ENCODE results near the gene VLDLR.

The VLDLR gene

DNA sequence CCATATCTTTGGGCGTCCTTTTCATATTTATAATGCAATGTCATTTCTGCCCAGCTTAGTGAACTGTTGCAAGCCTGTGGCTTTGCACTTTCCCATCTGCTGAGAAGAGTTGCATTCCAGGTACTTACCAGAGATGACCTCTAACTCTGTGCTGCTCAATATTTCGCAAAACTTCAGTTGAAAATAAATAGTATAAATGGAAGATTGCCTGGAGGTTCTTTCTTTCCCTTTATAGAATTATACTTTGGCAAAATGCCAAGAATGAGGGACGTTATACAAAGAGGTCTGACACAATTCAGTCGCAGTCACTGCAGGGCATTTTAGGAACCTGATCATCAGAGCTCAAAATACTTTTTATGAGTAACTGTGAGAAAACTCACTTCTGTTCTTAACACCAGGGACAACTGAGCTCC, 18.9 kb upstream of the VLDLR start:
- no peaks in the 10 kb centered on the region for H3K27me3 ChIP-seq (replicated peaks)
- no peak for DNase-seq
- no peaks in the 10 kb centered on the region for H3K36me3 ChIP-seq (replicated peaks)
- in situ Hi-C loops (cut with HindIII; ENCODE audit: low pct_ligation_motif_present, low sequenced_read_pairs), result no loop called here
- no peak overlapping the region for H3K4me3 ChIP-seq (ENCODE audit: low read depth, low read length)
- H3K27ac ChIP-seq, result no peak overlapping the region
- no peak for TF ChIP-seq CTCF (IDR thresholded peaks at IDR 0.05; ENCODE audit: low read depth, low read length, missing control alignments)

DNA sequence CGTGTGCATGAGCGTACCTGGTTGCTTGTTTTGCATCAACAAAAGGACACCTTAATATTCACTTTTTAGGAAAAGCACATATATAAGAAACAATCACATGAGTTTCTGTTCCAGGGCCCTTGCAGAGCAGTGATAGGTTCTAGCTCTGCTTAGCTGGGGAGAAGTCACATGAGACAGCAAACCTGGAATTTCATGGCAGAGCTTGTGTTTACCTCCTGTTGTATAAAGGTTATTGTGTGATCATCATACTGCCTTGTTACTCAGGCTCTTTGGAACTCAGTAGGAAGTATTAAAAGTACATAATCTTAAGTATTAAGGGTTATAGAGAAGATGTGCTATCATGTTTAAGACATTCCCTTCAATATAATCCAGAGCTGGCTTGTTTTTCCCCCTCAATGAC, 18.0 kb upstream of the VLDLR start:
- no peak for TF ChIP-seq CTCF (IDR thresholded peaks at IDR 0.05; ENCODE audit: low read depth, low read length, missing control alignments)
- no peaks in the 10 kb centered on the region for H3K27me3 ChIP-seq (replicated peaks)
- no peak overlapping the region for H3K27ac ChIP-seq
- in situ Hi-C loops (cut with HindIII; ENCODE audit: low pct_ligation_motif_present, low sequenced_read_pairs), result no loop called here
- no peak for DNase-seq
- no peak overlapping the region for H3K4me3 ChIP-seq (ENCODE audit: low read depth, low read length)
- H3K36me3 ChIP-seq (replicated peaks), result no peaks in the 10 kb centered on the region

GRCh38 chr9:2605246-2605645, 16.3 kb upstream of the VLDLR start:
- DNase-seq, result no peak
- H3K36me3 ChIP-seq (replicated peaks), result no peaks in the 10 kb centered on the region
- no peak for TF ChIP-seq CTCF (IDR thresholded peaks at IDR 0.05; ENCODE audit: low read depth, low read length, missing control alignments)
- no peak overlapping the region for H3K27ac ChIP-seq
- H3K4me3 ChIP-seq (ENCODE audit: low read depth, low read length), result no peak overlapping the region
- in situ Hi-C loops (cut with HindIII; ENCODE audit: low pct_ligation_motif_present, low sequenced_read_pairs), result no loop called here
- no peaks in the 10 kb centered on the region for H3K27me3 ChIP-seq (replicated peaks)

DNA sequence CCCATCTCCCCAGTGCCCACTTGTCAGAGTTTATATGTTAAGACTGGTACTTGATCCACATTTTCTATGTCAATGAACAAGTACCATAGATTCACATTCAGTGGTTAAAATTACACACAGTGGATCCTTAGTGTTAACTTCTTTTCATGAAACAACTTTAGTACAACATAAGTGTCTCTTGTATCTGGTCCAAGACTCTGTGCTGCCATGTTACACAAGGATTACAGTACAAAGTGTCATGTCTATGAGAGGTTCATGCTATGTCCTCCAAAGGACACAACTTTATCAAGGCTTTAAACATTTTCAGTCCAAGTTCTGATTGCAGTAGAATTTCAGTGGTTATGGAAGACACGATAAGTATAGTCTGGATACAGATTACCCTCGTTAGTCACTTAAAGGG, 13.3 kb upstream of the VLDLR start:
- TF ChIP-seq CTCF (IDR thresholded peaks at IDR 0.05; ENCODE audit: low read depth, low read length, missing control alignments), result no peak
- Histone ChIP-seq H3K36me3 (replicated peaks) (no peaks in the 10 kb centered on the region), H3K27ac (no peak overlapping the region), H3K27me3 (replicated peaks) (no peaks in the 10 kb centered on the region), H3K4me3 (ENCODE audit: low read depth, low read length) (no peak overlapping the region)
- no peak for DNase-seq
- in situ Hi-C loops (cut with HindIII; ENCODE audit: low pct_ligation_motif_present, low sequenced_read_pairs), result no loop called here

GRCh38 chr9:2610985-2611384, 10.6 kb upstream of the VLDLR start:
- TF ChIP-seq CTCF (IDR thresholded peaks at IDR 0.05; ENCODE audit: low read depth, low read length, missing control alignments), result no peak
- H3K4me3 ChIP-seq (ENCODE audit: low read depth, low read length), result no peak overlapping the region
- in situ Hi-C loops (cut with HindIII; ENCODE audit: low pct_ligation_motif_present, low sequenced_read_pairs), result no loop called here
- no peak overlapping the region for H3K27ac ChIP-seq
- no peaks in the 10 kb centered on the region for H3K27me3 ChIP-seq (replicated peaks)
- DNase-seq, result no peak
- no peaks in the 10 kb centered on the region for H3K36me3 ChIP-seq (replicated peaks)

- no peak overlapping the region for H3K27ac ChIP-seq
- in situ Hi-C loops (cut with HindIII; ENCODE audit: low pct_ligation_motif_present, low sequenced_read_pairs), result no loop called here
- no peak for TF ChIP-seq CTCF (IDR thresholded peaks at IDR 0.05; ENCODE audit: low read depth, low read length, missing control alignments)
- H3K27me3 ChIP-seq (replicated peaks), result no peaks in the 10 kb centered on the region
- no peak for DNase-seq
- H3K4me3 ChIP-seq (ENCODE audit: low read depth, low read length), result no peak overlapping the region
- H3K36me3 ChIP-seq (replicated peaks), result no peaks in the 10 kb centered on the region
Observed at GRCh38 chr9:2611961-2612360, 9.6 kb upstream of the VLDLR start.
